HepG2 (cell line): ENCODE data around the gene PNPLA1. TPM values are rescaled to one million over a fixed set of nuclear protein-coding genes. Genes with fewer than 3 reads are reported as not detected.

Source experiments
- BRCA1 ChIP-seq: sonication (generic); formaldehyde crosslinking; IDR thresholded peaks from 2 replicates; pipeline ENCODE4 v1.4.0; 2020; ENCODE audit warnings: missing genetic modification reagents
- CBFB ChIP-seq: sonication (generic); formaldehyde crosslinking; IDR thresholded peaks from 2 replicates; pipeline ENCODE4 v1.4.0; 2020; ENCODE audit warnings: missing genetic modification reagents
- CBX5 ChIP-seq: sonication (generic); formaldehyde crosslinking; IDR thresholded peaks from 2 replicates; pipeline ENCODE4 v1.4.0; 2020; ENCODE audit warnings: missing genetic modification reagents, borderline replicate concordance
- PLRG1 ChIP-seq: fragments of 450-650 bp; conservative IDR thresholded peaks from 2 replicates; pipeline ENCODE4 v1.6.1; 2016
- PPARG ChIP-seq: conservative IDR thresholded peaks from 2 replicates; pipeline ENCODE4 v1.6.1; 2016; ENCODE audit warnings: missing biosample characterization, missing genetic modification reagents
- RBFOX2 ChIP-seq: fragments of 200-400 bp; formaldehyde crosslinking; IDR thresholded peaks from 2 replicates; pipeline ENCODE4 v1.6.1; 2017; ENCODE audit warnings: low read depth, mild to moderate bottlenecking, low read length
- RFXAP ChIP-seq: sonication (generic); formaldehyde crosslinking; IDR thresholded peaks from 2 replicates; pipeline ENCODE4 v1.4.0; 2020; ENCODE audit warnings: missing genetic modification reagents, borderline replicate concordance
- RNF2 ChIP-seq: fragments of 450-650 bp; conservative IDR thresholded peaks from 2 replicates; pipeline ENCODE4 v1.6.1; 2016; ENCODE audit warnings: low read depth
- SNAPC2 ChIP-seq: sonication (generic); formaldehyde crosslinking; IDR thresholded peaks from 2 replicates; pipeline ENCODE4 v1.8.1; 2022; ENCODE audit warnings: mild to moderate bottlenecking, missing genetic modification reagents
- YY1 ChIP-seq: IDR thresholded peaks from 2 replicates; pipeline ENCODE4 v1.6.1; 2011; ENCODE audit warnings: low read length, low read depth, moderate library complexity, mild to moderate bottlenecking; ENCODE audit not compliant: insufficient read depth, insufficient replicate concordance
- ZMYM2 ChIP-seq: sonication (generic); formaldehyde crosslinking; IDR thresholded peaks from 2 replicates; pipeline ENCODE4 v1.8.0; 2022; ENCODE audit warnings: mild to moderate bottlenecking, missing genetic modification reagents
- ZNF607 ChIP-seq: sonication (generic); formaldehyde crosslinking; IDR thresholded peaks from 2 replicates; pipeline ENCODE4 v1.5.1; 2020; ENCODE audit warnings: missing genetic modification reagents, mild to moderate bottlenecking, borderline replicate concordance
- ZNF782 ChIP-seq: sonication (generic); formaldehyde crosslinking; IDR thresholded peaks from 2 replicates; pipeline ENCODE4 v1.4.0; 2020; ENCODE audit warnings: missing genetic modification reagents, mild to moderate bottlenecking, borderline replicate concordance
- ZNF792 ChIP-seq: IDR thresholded peaks from 2 replicates; pipeline ENCODE4 v1.6.1; 2016
- polyA plus RNA-seq, 8 experiments: library from polyadenylated mRNA; depleted of rRNA in 3 of 8; stranded (reverse) in 7 of 8; unstranded in 1 of 8; fragments of >200 nt; fragmentation: Illumina TruSeq in 4 of 8; extraction: Trizol in 4 of 8; gene quantifications; 2 replicates each; pipeline versions ENCODE4 v1.2.1 to v1.2.3, GENCODE V29; 2011 to 2016; ENCODE audit warnings: low read depth in 4 of 8, missing spikeins in 1 of 8, mixed read lengths in 1 of 8; ENCODE audit not compliant: insufficient read depth in 1 of 8
- total RNA-seq, 5 experiments: library from RNA; depleted of rRNA; stranded (reverse); fragments of >200 nt; fragmentation: Illumina TruSeq; extraction: Trizol; gene quantifications; 2 replicates each; pipeline ENCODE4 v1.2.3, GENCODE V29; 2016; ENCODE audit warnings: low read depth in 1 of 5
- TF ChIP-seq, protein P1 (sequence below): sonication (generic); formaldehyde crosslinking; conservative IDR thresholded peaks from 2 replicates; pipeline ENCODE4 v1.8.1; 2023; ENCODE audit warnings: missing genetic modification reagents
- TF ChIP-seq, protein P2 (sequence below): sonication (generic); formaldehyde crosslinking; IDR thresholded peaks from 2 replicates; pipeline ENCODE4 v1.4.0; 2020; ENCODE audit warnings: missing genetic modification reagents, mild to moderate bottlenecking, borderline replicate concordance
- TF ChIP-seq, protein P3 (sequence below): sonication (generic); formaldehyde crosslinking; IDR thresholded peaks from 2 replicates; pipeline ENCODE4 v1.5.0; 2020; ENCODE audit warnings: mild to moderate bottlenecking, missing genetic modification reagents, borderline replicate concordance
- TF ChIP-seq, protein P4 (sequence below): sonication (generic); formaldehyde crosslinking; IDR thresholded peaks from 2 replicates; pipeline ENCODE4 v1.5.1; 2020; ENCODE audit warnings: mild to moderate bottlenecking, moderate library complexity, missing genetic modification reagents

PNPLA1 gene
- total and polyA plus RNA-seq, 2 of the 13 experiments (the other 11 are each of a cell fraction or from before 2014, with no cell fraction given) = not detected

DNA sequence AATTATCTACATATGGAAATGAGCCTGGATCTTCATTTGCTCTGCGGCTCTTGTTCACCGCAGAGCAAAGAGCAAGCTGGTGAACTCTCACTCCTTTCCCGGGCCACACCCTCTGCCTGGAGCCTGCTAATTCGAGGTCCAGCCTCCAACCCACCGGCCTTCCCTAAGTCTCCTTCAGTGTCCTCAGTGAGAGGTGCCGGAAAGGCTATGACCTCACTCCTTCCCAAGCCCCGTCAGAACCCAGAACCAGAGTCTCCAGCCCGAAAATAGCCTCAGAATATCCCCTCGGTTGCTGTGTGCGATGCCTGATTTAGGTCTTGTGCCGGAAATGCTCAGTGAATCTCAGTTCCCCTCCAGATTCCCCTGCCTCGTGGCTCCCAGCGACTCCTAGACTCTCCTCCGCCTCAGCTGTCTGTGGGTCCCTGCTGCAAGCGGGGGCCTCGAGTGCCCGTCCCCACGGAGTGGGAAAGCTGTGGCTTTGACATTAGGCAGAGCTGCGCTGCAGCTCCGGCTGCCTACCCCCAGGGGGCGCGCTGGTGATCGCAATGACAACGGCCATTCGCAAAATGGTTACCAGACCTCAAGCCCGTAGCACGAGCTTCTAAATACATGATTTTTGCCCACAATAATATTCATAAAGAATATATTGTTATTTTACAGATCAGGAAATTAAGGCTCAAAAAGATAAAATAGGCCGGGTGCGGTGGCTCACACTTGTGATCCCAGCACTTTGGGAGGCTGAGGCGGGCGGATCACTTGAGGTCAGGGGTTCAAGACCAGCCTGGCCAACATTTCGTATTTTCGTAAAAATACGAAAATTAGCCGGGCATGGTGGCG lies 71.0 kb downstream of the PNPLA1 start (continued):
- TF ChIP-seq RBFOX2 = no peak
- TF ChIP-seq BRCA1 = 0 out of 2 replicates have a peak, but pooled peaks have one; percentile 34
- TF ChIP-seq SNAPC2 (CRISPR knock-in tag) = 0 out of 2 replicates have a peak, but pooled peaks have one; percentile 36
- TF ChIP-seq ZNF792 (CRISPR knock-in tag) = 0 out of 2 replicates have a peak, but pooled peaks have one; percentile 25
- TF ChIP-seq RNF2 = peak; percentile 84; the same call in 1 of the 2 replicates
- TF ChIP-seq PPARG = peak; percentile 75
- peak; percentile 85 for TF ChIP-seq ZNF607 (CRISPR knock-in tag)
- TF ChIP-seq, protein P1, sequence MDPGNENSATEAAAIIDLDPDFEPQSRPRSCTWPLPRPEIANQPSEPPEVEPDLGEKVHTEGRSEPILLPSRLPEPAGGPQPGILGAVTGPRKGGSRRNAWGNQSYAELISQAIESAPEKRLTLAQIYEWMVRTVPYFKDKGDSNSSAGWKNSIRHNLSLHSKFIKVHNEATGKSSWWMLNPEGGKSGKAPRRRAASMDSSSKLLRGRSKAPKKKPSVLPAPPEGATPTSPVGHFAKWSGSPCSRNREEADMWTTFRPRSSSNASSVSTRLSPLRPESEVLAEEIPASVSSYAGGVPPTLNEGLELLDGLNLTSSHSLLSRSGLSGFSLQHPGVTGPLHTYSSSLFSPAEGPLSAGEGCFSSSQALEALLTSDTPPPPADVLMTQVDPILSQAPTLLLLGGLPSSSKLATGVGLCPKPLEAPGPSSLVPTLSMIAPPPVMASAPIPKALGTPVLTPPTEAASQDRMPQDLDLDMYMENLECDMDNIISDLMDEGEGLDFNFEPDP (CRISPR knock-in tag) = 0 out of 2 replicates have a peak, but pooled peaks have one; percentile 61
- TF ChIP-seq CBX5 (CRISPR knock-in tag) = peak; percentile 36; the same call in 1 of the 2 replicates
- TF ChIP-seq, protein P2, sequence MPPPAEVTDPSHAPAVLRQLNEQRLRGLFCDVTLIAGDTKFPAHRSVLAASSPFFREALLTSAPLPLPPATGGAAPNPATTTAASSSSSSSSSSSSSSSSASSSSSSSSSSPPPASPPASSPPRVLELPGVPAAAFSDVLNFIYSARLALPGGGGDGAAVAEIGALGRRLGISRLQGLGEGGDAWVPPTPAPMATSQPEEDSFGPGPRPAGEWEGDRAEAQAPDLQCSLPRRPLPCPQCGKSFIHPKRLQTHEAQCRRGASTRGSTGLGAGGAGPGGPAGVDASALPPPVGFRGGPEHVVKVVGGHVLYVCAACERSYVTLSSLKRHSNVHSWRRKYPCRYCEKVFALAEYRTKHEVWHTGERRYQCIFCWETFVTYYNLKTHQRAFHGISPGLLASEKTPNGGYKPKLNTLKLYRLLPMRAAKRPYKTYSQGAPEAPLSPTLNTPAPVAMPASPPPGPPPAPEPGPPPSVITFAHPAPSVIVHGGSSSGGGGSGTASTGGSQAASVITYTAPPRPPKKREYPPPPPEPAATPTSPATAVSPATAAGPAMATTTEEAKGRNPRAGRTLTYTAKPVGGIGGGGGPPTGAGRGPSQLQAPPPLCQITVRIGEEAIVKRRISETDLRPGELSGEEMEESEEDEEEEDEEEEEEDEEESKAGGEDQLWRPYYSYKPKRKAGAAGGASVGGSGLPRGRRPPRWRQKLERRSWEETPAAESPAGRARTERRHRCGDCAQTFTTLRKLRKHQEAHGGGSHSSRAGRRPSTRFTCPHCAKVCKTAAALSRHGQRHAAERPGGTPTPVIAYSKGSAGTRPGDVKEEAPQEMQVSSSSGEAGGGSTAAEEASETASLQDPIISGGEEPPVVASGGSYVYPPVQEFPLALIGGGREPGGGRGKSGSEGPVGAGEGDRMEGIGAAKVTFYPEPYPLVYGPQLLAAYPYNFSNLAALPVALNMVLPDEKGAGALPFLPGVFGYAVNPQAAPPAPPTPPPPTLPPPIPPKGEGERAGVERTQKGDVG (CRISPR knock-in tag) = 0 out of 2 replicates have a peak, but pooled peaks have one; percentile 19
- 0 out of 2 replicates have a peak, but pooled peaks have one; percentile 56 for TF ChIP-seq ZMYM2 (CRISPR knock-in tag)
- 0 out of 2 replicates have a peak, but pooled peaks have one; percentile 48 for TF ChIP-seq ZNF782 (CRISPR knock-in tag)
- TF ChIP-seq CBFB = 0 out of 2 replicates have a peak, but pooled peaks have one; percentile 37
- TF ChIP-seq, protein P3, sequence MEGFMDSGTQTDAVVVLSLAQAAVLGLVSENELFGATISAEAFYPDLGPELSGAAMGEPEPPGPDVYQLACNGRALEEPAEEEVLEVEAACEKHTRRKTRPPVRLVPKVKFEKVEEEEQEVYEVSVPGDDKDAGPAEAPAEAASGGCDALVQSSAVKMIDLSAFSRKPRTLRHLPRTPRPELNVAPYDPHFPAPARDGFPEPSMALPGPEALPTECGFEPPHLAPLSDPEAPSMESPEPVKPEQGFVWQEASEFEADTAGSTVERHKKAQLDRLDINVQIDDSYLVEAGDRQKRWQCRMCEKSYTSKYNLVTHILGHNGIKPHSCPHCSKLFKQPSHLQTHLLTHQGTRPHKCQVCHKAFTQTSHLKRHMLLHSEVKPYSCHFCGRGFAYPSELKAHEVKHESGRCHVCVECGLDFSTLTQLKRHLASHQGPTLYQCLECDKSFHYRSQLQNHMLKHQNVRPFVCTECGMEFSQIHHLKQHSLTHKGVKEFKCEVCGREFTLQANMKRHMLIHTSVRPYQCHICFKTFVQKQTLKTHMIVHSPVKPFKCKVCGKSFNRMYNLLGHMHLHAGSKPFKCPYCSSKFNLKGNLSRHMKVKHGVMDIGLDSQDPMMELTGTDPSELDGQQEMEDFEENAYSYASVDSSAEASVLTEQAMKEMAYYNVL (CRISPR knock-in tag) = no peak
- peak; percentile 31; the same call in 1 of the 2 replicates for TF ChIP-seq RFXAP
- no peak for TF ChIP-seq PLRG1
- TF ChIP-seq, protein P4, sequence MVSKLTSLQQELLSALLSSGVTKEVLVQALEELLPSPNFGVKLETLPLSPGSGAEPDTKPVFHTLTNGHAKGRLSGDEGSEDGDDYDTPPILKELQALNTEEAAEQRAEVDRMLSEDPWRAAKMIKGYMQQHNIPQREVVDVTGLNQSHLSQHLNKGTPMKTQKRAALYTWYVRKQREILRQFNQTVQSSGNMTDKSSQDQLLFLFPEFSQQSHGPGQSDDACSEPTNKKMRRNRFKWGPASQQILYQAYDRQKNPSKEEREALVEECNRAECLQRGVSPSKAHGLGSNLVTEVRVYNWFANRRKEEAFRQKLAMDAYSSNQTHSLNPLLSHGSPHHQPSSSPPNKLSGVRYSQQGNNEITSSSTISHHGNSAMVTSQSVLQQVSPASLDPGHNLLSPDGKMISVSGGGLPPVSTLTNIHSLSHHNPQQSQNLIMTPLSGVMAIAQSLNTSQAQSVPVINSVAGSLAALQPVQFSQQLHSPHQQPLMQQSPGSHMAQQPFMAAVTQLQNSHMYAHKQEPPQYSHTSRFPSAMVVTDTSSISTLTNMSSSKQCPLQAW (CRISPR knock-in tag) = peak; percentile 76; the same call in 1 of the 2 replicates
- TF ChIP-seq YY1 = peak; percentile 87
